GM12878 (cell line): Measurements from ENCODE around the gene AREG. TPM values are rescaled to one million over a fixed set of nuclear protein-coding genes. Genes with fewer than 3 reads are reported as not detected.

Source experiments
- ATAC-seq: fragments of 200-7000 bp; cut with Tn5 transposase; 3 replicates; pipeline ENCODE4 v1.9.1; 2020; ENCODE audit warnings: mild to moderate bottlenecking, moderate library complexity
- BruUV-seq: library from RNA; stranded (reverse); fragments of 400-500 nt; replicated peaks from 2 replicates; lab custom pipeline; 2021; lab: Mats Ljungman, UMichigan
- CTCF ChIA-PET: fragments of 300-600 bp; sonication (Branson Sonifier 250); formaldehyde crosslinking; extraction: SDS; loops from one replicate; lab custom pipeline; 2021; ENCODE audit warnings: inconsistent platforms; lab: Yijun Ruan, JAX
- POLR2A ChIA-PET: fragments of 350-600 bp; formaldehyde crosslinking; extraction: SDS; loops from one replicate; lab custom pipeline; 2021; ENCODE audit warnings: inconsistent platforms; lab: Charles Lee
- RAD21 ChIA-PET: fragments of 300-600 bp; sonication (Branson Sonifier 250); formaldehyde crosslinking; loops from one replicate; lab custom pipeline; 2023; ENCODE audit warnings: antibody characterized with exemption; ENCODE audit not compliant: unreplicated experiment; lab: Charles Lee
- SMC1A ChIA-PET: fragments of 300-600 bp; sonication (Branson Sonifier 250); formaldehyde crosslinking; loops from one replicate; lab custom pipeline; 2023; ENCODE audit not compliant: unreplicated experiment, uncharacterized antibody; lab: Charles Lee
- DNase-seq: peaks from one replicate; pipeline ENCODE4 v3.0.0-alpha.2; 2011; ENCODE audit warnings: low read depth, low spot score
- FAIRE-seq: peaks from 3 replicates; lab custom pipeline; 2011; peaks lifted over from hg19 to GRCh38; lab: Jason Lieb, UNC
- H2AFZ ChIP-seq: 2 replicates; pipeline ENCODE4 v1.6.0; 2011; ENCODE audit warnings: low read depth, low read length, control low read depth; ENCODE audit not compliant: control insufficient read depth
- H3K27ac ChIP-seq: 2 replicates; pipeline ENCODE4 v1.5.1; 2011; ENCODE audit warnings: control low read depth; ENCODE audit not compliant: control insufficient read depth, insufficient read depth
- H3K27me3 ChIP-seq, 2 experiments: replicated peaks in 1 of 2; 2 replicates each; pipeline versions ENCODE4 v1.6.0 to v1.6.1; 2011; ENCODE audit warnings: low read length in 1 of 2; ENCODE audit not compliant: control insufficient read depth in 2 of 2, insufficient read depth in 2 of 2
- H3K36me3 ChIP-seq, 2 experiments: 2 replicates each; pipeline ENCODE4 v1.5.1; 2011; ENCODE audit warnings: low read length in 1 of 2; ENCODE audit not compliant: control insufficient read depth in 2 of 2, insufficient read depth in 2 of 2
- H3K4me1 ChIP-seq: 2 replicates; pipeline ENCODE4 v1.6.1; 2011; ENCODE audit warnings: mild to moderate bottlenecking, low read length, moderate library complexity, mixed read lengths; ENCODE audit not compliant: control insufficient read depth, insufficient read depth
- H3K4me2 ChIP-seq: 2 replicates; pipeline ENCODE4 v1.6.0; 2011; ENCODE audit warnings: control low read depth; ENCODE audit not compliant: control insufficient read depth, insufficient read depth
- H3K4me3 ChIP-seq: fragments of 200-600 bp; sonication (generic); 2 replicates; pipeline ENCODE4 v1.5.1; 2016
- H3K79me2 ChIP-seq: 2 replicates; pipeline ENCODE4 v1.6.0; 2011; ENCODE audit warnings: low read length; ENCODE audit not compliant: control insufficient read depth, insufficient read depth
- H3K9ac ChIP-seq: 2 replicates; pipeline ENCODE4 v1.8.0; 2011; ENCODE audit warnings: low read length, control low read depth, mixed read lengths; ENCODE audit not compliant: control insufficient read depth, insufficient read depth
- H3K9me3 ChIP-seq: replicated peaks from 3 replicates; pipeline ENCODE4 v1.5.1; 2011; ENCODE audit warnings: mild to moderate bottlenecking, low read length; ENCODE audit not compliant: control insufficient read depth, insufficient read depth
- H4K20me1 ChIP-seq: 2 replicates; pipeline ENCODE4 v1.6.0; 2011; ENCODE audit not compliant: control insufficient read depth, insufficient read depth
- CBFB ChIP-seq: IDR thresholded peaks from 2 replicates; pipeline ENCODE4 v1.6.1; 2016; ENCODE audit warnings: antibody characterized with exemption, low read depth
- LARP7 ChIP-seq: fragments of 450-650 bp; IDR thresholded peaks from 2 replicates; pipeline ENCODE4 v1.6.1; 2017; ENCODE audit warnings: mild to moderate bottlenecking
- STAT3 ChIP-seq: IDR thresholded peaks from 2 replicates; pipeline ENCODE4 v1.6.1; 2011; ENCODE audit warnings: low read depth, low read length, improper control_type of control experiment
- ZBTB11 ChIP-seq: fragments of 450-650 bp; formaldehyde crosslinking; IDR thresholded peaks from 2 replicates; pipeline ENCODE4 v1.5.0; 2022; ENCODE audit warnings: mild to moderate bottlenecking, missing genetic modification characterization
- WGBS: methylation state at CpG from one replicate; pipeline ENCODE4 v1.1.6; 2016; ENCODE audit warnings: low lambda C conversion rate; ENCODE audit not compliant: insufficient replicate concordance, insufficient coverage; ENCODE audit errors: missing lambda C conversion rate; 5-methylcytosine and 5-hydroxymethylcytosine counted together
- in situ Hi-C: fragments of 300-500 bp; cut with MboI; formaldehyde crosslinking; loops from 9 replicates; pipeline ENCODE4 v1.14.3; 2018; ENCODE audit warnings: mixed read lengths
- intact Hi-C: fragments of 100-400 bp; cut with micrococcal nuclease; formaldehyde crosslinking; loops from one replicate; pipeline ENCODE4 v1.14.2; 2022; ENCODE audit not compliant: unreplicated experiment
- polyA plus RNA-seq, 11 experiments: library from polyadenylated mRNA; depleted of rRNA in 4 of 11; unstranded in 6 of 11; stranded (reverse) in 5 of 11; fragments of >200 nt; fragmentation: Nextera tagmentation in 4 of 11; fragmentation: Illumina TruSeq in 1 of 11; extraction: Ambion mirVana in 4 of 11; extraction: Trizol in 1 of 11; gene quantifications; 1 replicate in 1 of 11; 2 replicates in 10 of 11; pipeline versions ENCODE4 v1.2.1 to v1.2.3, GENCODE V29; 2011 to 2016; ENCODE audit warnings: inconsistent platforms in 2 of 11, missing spikeins in 2 of 11, low read depth in 1 of 11
- total RNA-seq, 4 experiments: library from RNA; depleted of rRNA in 3 of 4; stranded (reverse); fragments of >200 nt in 3 of 4; fragmentation: Illumina TruSeq in 1 of 4; extraction: Trizol in 1 of 4; gene quantifications; 2 replicates each; pipeline versions ENCODE4 v1.2.1 to v1.2.3, GENCODE V29; 2013 to 2021

AREG gene
- total and polyA plus RNA-seq, 10 of the 15 experiments (the other 5 are each of a cell fraction or from before 2014, with no cell fraction given): 0.25 to 0.37 TPM; not detected in 8

DNA sequence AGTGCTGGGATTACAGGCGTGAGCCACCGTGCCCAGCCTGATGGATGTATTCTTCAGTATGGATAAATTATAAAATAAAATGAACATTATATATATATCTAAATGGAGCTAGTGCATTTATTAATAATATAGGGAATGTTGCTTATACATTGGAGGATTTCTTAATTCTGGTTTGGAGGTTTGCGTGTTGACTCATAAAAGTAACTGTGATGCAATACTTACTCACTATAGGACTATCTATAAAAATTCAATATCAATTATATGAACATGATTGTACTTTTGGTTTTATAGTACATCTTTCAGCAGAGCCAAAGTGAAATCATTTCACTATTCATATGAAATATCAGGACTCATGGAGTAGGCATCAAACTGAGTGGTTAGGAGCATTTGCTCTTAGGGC, 3.2 kb upstream of the AREG start:
- intact Hi-C loops: no loop called here
- no TSS peak for BruUV-seq
- TF ChIP-seq LARP7 (no peak), ZBTB11 (no peak), STAT3 (no peak), CBFB (no peak)
- no peaks in the 10 kb centered on the region for H4K20me1 ChIP-seq
- in situ Hi-C loops: no loop called here
- WGBS: 91% methylated on average over 3 of the region's 3 CpGs
- RAD21 ChIA-PET: no interaction called here
- no peak overlapping the region for H3K4me3 ChIP-seq
- POLR2A ChIA-PET: no interaction called here
- no peak overlapping the region for H3K4me2 ChIP-seq
- H3K9me3 ChIP-seq: no peaks in the 10 kb centered on the region
- no peak overlapping the region for H3K27ac ChIP-seq
- no peaks in the 10 kb centered on the region for H3K36me3 ChIP-seq
- FAIRE-seq (no peak), DNase-seq (no peak), ATAC-seq (no peak)
- H3K27me3 ChIP-seq: peaks cover 0 to 1% of the 10 kb centered on the region in 2 experiments; a peak in 1 of 4 replicates
- CTCF ChIA-PET: no interaction called here
- SMC1A ChIA-PET: interaction anchor here (0.7 kb wide), 1 partner anchor 13 kb away, joined by 3 read pairs; no protein-coding TSS in a partner anchor
- H2AFZ ChIP-seq: no peak overlapping the region
- no peaks in the 10 kb centered on the region for H3K79me2 ChIP-seq
- H3K4me1 ChIP-seq: peaks cover 3% of the 10 kb centered on the region; the same call in 1 of the 2 replicates
- H3K9ac ChIP-seq: no peak overlapping the region
